H1 (cell line): ENCODE measurements around the gene HBS1L. TPM values are rescaled to one million over a fixed set of nuclear protein-coding genes. Genes with fewer than 3 reads are reported as not detected.

Experiments
- EP300 ChIP-seq, 2 experiments: IDR thresholded peaks; 1 replicate in 1 of 2; 2 replicates in 1 of 2; pipeline ENCODE4 v1.6.1; 2011 to 2012; ENCODE audit warnings: low read depth in 2 of 2, low read length in 2 of 2, mild to moderate bottlenecking in 2 of 2, borderline replicate concordance in 1 of 2, inconsistent platforms in 1 of 2, moderate library complexity in 1 of 2
- polyA plus RNA-seq, 7 experiments: library from polyadenylated mRNA; depleted of rRNA in 3 of 7; stranded (reverse) in 5 of 7; unstranded in 2 of 7; fragments of >200 nt in 5 of 7; fragments of 200-250 nt in 2 of 7; gene quantifications; 1 replicate in 5 of 7; 2 replicates in 1 of 7; 4 replicates in 1 of 7; pipeline versions ENCODE4 v1.2.1 to v1.2.3, GENCODE V29; 2011 to 2013; ENCODE audit warnings: missing spikeins in 2 of 7, mixed read lengths in 2 of 7
- total RNA-seq: library from RNA; stranded (reverse); fragmentation: NEBNext Ultra II Directional; extraction: Animal tissue kit (Norgen Biotek cat#: 25700); gene quantifications from 2 replicates; pipeline ENCODE4 v1.2.1, GENCODE V29; 2021

HBS1L gene
- total and polyA plus RNA-seq, 2 of the 8 experiments (the other 6 are each of a cell fraction or from before 2014, with no cell fraction given): 28.1 to 97.1 TPM

DNA sequence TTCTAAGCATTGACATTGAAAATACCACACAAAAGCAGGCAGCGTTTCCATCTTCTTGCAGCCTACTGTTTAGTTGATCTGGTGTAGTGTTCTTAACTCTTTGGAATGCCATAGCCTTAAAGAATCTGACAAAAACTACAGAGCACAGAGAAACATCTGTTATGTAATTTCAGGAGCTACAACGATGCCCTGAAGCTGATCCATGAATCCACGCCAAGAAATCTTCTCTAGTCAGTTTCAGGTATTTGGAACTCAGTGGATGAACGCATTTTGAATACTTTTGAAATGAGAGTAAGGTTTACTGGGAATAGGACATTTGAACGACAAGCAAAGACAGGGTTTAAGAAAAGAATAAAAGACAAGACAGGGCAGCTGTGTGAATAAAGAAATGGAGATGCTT is 122.5 kb downstream of the HBS1L start (continued):
- no peak for TF ChIP-seq EP300 (IDR thresholded peaks at IDR 0.05; ENCODE audit: borderline replicate concordance in 1 of 2, low read depth in 2 of 2, low read length in 2 of 2)
